Stimulated activated CD8-positive, alpha-beta memory T cell treated with anti-CD3 and anti-CD28 coated beads, Interleukin-7, amount 100 ng/mL, for 1 hour (primary cell): ENCODE results near the gene UBB.

Experiments
- DNase-seq, 2 donors: peaks; one replicate each; pipeline ENCODE4 v3.0.0-alpha.2; 2020; ENCODE audit warnings: low read depth in 2 of 2

Gene UBB

GRCh38 chr17:16380640-16381495, at the start of gene UBB:
UBB (plus strand) TSS chr17:16381091; CDS start chr17:16381908, 817 bp downstream.
- peak; percentile 86 to 87 for DNase-seq

GRCh38 chr17:16338391-16338790, 42.5 kb upstream of the UBB start:
- DNase-seq = no peak

GRCh38 chr17:16339402-16339801, 41.5 kb upstream of the UBB start:
- DNase-seq = no peak

- no peak for DNase-seq
These were observed 40.9 kb upstream of the UBB start for GRCh38 chr17:16339959-16340358.

- DNase-seq = no peak
These were observed 37.9 kb upstream of the UBB start for GRCh38 chr17:16342979-16343378.

- DNase-seq = no peak
These were observed 37.3 kb upstream of the UBB start for GRCh38 chr17:16343569-16343968.

GRCh38 chr17:16345565-16345964, 35.3 kb upstream of the UBB start:
- no peak for DNase-seq

GRCh38 chr17:16346721-16347271, 34.1 kb upstream of the UBB start:
- DNase-seq = no peak

- no peak for DNase-seq
These were observed 32.3 kb upstream of the UBB start for GRCh38 chr17:16348586-16348985.

GRCh38 chr17:16349431-16349830, 31.5 kb upstream of the UBB start:
- no peak for DNase-seq

GRCh38 chr17:16351831-16352230, 29.1 kb upstream of the UBB start:
- DNase-seq = no peak

GRCh38 chr17:16352303-16352666, 28.6 kb upstream of the UBB start:
- no peak for DNase-seq

- peak in 1 of 2 donors; percentile 2 for DNase-seq
These were observed 28.1 kb upstream of the UBB start for GRCh38 chr17:16352667-16353316.

GRCh38 chr17:16353317-16354174, 27.3 kb upstream of the UBB start, which contains the start of gene CENPV:
CENPV (minus strand) TSS chr17:16353469; CDS start chr17:16353436, 33 bp downstream.
- peak; percentile 39 to 43 for DNase-seq

- DNase-seq = no peak
These were observed 26.3 kb upstream of the UBB start for GRCh38 chr17:16354585-16354984.

- no peak for DNase-seq
These were observed 22.5 kb upstream of the UBB start for GRCh38 chr17:16358394-16358793.

GRCh38 chr17:16361874-16362273, 19.0 kb upstream of the UBB start:
- DNase-seq = no peak

- DNase-seq = peak; percentile 51 to 62
These were observed 16.9 kb upstream of the UBB start for GRCh38 chr17:16363749-16364536.

GRCh38 chr17:16364625-16365024, 16.3 kb upstream of the UBB start:
- no peak for DNase-seq

GRCh38 chr17:16371742-16372141, 9.1 kb upstream of the UBB start:
- DNase-seq = no peak
